C4-2B (cell line): ENCODE data around the gene FRMD3.

Experiments
- ZFX ChIP-seq: fragments of 450-650 bp; IDR thresholded peaks from 2 replicates; pipeline ENCODE4 v1.6.1; 2017
- TF ChIP-seq, protein P1 (sequence below): fragments of 450-650 bp; conservative IDR thresholded peaks from 2 replicates; pipeline ENCODE4 v1.5.1; 2017; ENCODE audit warnings: mild to moderate bottlenecking

DNA sequence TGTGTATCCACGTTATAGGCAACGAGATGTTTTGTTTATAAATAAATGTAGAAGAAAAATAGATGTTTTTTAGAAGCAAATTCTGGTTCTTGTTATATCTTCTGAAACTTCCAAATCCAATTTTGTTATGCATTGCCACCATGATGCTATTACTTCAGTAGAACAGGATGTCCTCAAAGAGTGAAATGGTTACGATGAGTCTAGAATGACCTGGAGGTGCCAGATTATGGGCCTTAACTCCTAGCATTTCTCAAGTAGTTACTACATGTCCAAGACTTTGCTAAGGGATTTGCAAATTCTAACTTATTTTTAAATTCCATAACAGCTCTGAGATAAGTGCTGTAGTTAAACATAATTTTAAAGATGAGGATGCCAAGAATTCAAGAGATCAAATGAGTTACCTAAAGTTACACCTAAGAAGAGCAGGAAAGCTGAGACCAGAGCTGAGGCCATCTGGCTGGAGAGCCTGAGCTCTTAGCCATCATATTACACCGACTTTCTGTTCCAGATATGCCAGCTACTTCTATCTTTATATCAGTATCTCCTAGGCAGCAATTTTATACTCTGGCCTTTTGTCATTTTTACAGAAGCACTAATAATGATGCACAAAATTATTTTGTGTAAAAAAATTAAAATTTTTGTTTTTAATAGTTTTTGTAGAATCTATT is 302.0 kb downstream of the FRMD3 start:
- TF ChIP-seq, protein P1, sequence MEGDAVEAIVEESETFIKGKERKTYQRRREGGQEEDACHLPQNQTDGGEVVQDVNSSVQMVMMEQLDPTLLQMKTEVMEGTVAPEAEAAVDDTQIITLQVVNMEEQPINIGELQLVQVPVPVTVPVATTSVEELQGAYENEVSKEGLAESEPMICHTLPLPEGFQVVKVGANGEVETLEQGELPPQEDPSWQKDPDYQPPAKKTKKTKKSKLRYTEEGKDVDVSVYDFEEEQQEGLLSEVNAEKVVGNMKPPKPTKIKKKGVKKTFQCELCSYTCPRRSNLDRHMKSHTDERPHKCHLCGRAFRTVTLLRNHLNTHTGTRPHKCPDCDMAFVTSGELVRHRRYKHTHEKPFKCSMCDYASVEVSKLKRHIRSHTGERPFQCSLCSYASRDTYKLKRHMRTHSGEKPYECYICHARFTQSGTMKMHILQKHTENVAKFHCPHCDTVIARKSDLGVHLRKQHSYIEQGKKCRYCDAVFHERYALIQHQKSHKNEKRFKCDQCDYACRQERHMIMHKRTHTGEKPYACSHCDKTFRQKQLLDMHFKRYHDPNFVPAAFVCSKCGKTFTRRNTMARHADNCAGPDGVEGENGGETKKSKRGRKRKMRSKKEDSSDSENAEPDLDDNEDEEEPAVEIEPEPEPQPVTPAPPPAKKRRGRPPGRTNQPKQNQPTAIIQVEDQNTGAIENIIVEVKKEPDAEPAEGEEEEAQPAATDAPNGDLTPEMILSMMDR = no peak
- no peak for TF ChIP-seq ZFX
